SH-SY5Y (cell line): ENCODE data around the gene GPR39.

Source experiments
- GATA2 ChIP-seq: IDR thresholded peaks from 2 replicates; pipeline ENCODE4 v1.6.1; 2011; ENCODE audit warnings: mild to moderate bottlenecking, low read depth, low read length
- GATA3 ChIP-seq: IDR thresholded peaks from 2 replicates; pipeline ENCODE4 v1.6.1; 2011; ENCODE audit warnings: low read depth, mild to moderate bottlenecking, low read length, moderate library complexity

GPR39 gene

GRCh38 chr2:132420816-132421805 lies 4.5 kb downstream of the GPR39 start:
- TF ChIP-seq GATA2 (no peak), GATA3 (no peak)

- TF ChIP-seq GATA3 (no peak), GATA2 (no peak)
Measured at GRCh38 chr2:132422736-132423135, 6.1 kb downstream of the GPR39 start.

DNA sequence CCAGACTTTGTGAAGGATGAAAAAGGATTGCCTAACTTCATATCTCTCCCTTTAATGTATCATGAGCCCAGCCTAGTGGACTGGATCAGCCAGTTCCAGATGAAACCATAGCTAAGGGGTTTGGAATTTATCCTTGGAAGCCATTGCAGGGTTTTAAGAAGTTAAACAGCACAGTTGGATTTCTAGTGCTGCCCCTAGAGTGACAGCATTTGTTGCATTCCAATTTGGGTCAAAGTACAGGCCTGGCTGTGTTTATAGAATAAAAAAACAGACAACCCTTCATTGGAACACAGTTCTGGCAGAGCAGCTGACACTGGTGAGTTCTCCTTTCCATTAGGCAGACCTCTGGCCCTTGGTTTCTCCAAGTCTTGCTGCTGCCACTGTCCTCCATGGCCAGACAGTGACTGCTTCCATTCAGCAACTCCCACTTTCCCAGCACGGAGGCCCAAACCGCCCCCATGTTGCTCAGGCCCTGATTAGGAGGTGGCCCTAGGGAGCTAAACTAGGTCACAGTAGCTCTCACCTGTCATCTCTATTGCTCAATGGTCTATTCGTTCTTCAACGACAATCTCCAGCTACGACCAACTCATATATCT lies 8.0 kb downstream of the GPR39 start:
- no peak for TF ChIP-seq GATA3
- TF ChIP-seq GATA2, result no peak

GRCh38 chr2:132426033-132426432 lies 9.4 kb downstream of the GPR39 start:
- no peak for TF ChIP-seq GATA2
- no peak for TF ChIP-seq GATA3

DNA sequence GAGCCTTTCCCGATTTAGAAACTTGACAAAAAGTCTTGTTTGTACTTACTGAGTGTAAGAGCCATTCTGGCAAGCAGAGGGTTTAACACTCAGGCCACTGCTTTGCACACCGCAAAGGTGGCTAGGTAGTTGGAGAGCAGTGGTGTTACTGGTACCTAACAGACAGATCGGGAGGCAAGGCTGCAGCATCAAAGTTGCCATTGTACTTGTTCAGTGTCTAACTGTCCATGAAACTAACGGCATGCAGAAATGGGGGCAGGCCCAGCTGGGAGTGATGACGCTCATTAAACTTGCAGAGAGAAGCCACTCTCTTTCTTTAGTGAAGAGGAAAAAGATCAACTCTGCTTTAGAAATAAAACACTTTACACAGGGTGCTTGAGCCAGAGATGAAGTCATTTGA lies 10.1 kb downstream of the GPR39 start:
- TF ChIP-seq GATA2 (no peak), GATA3 (no peak)

DNA sequence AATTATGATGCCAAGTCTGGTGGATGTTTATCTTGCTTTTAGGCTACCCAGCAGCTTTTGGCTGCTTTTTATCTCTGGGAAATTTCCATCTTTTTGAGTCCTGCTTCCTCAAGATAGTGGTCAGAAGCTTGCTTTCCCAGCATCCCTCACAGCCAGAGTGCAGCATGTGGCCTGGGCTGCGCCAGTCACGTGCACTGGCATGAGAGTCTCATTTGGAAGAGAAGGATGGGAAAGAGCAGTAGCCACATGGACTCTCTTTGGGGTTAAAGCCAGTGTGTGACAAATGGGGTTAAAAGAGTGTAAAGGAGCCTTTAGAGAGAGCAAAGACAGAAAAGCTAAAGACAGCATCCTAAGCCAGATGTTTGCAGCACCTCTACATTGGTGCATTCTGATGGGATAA lies 12.7 kb downstream of the GPR39 start:
- TF ChIP-seq GATA3 (no peak), GATA2 (no peak)

GRCh38 chr2:132429941-132430573 lies 13.5 kb downstream of the GPR39 start:
- TF ChIP-seq GATA2, result no peak
- TF ChIP-seq GATA3, result no peak

GRCh38 chr2:132430895-132431294 lies 14.3 kb downstream of the GPR39 start:
- TF ChIP-seq GATA2 (no peak), GATA3 (no peak)

DNA sequence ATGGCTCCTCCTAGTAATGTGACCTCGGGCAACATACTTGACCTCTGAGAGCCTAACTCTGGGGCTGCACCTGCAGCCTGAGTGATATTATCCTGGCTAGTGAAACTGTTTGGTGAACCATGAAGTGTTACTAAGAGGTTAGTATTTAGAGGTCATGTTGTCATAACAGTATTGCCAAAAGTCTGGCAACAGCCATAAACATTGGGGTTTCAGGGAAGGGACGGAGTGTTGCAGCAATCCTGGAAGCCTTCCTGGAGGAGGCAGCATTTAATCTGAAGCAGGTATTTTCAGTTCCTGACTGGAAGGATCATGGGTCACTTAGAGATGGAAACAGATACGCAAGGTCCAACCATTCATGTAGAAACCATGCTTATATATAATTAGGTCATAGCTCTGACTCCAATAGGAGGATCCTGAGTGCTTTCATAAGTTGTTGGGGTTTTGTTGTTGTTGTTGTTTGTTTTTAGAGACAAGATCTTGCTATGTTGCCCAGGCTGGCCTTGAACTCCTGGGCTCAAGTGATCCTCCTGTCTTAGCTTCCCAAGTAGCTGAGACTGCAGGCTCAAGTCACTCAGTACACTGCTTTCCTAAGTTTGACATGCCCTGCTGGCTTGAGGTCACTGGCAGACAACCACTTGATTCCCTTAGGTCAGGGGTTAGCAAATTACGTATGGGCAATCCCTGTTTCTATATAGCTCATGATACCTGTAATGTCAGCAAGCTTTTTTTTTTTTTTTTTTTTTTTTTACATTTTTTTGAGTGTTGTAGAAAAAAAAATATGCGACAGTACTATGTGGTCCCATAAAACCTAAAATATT lies 21.5 kb downstream of the GPR39 start:
- TF ChIP-seq GATA2 (no peak), GATA3 (no peak)

- TF ChIP-seq GATA3 (no peak), GATA2 (no peak)
Measured at GRCh38 chr2:132438691-132439090, 22.1 kb downstream of the GPR39 start.

DNA sequence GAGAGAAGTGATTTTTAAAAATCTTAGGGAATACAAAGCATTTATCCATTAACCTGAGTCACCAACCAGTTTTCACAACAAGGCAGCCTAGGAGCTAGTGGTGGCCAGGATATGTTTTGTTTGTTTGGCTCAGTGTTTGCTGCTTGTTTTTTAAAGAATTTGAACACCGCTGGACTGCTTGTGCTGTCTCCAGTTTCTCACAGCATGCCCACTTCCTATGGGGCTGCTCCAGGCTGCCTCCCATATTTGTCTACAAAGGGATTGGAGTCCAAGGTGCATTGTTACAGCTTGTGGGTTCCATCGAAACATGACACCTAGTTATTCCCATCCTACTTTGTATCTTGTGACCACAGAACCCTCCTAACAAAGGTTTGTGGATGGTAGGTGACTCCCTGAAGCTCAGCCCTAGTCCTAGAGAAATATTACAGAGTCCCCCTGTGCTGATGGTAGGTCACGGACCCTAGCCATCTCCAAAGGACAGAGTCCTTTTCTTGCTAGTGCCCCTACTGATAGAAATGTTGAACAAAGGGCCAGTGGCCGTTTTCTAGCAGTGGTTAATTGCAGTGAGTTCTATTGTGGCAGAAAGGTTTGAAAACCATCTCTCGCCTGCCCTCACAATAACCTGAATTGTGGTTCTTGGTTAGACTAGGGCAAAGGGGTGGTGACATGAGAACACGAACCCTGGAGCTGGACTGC lies 23.2 kb downstream of the GPR39 start:
- TF ChIP-seq GATA2 (no peak), GATA3 (no peak)

DNA sequence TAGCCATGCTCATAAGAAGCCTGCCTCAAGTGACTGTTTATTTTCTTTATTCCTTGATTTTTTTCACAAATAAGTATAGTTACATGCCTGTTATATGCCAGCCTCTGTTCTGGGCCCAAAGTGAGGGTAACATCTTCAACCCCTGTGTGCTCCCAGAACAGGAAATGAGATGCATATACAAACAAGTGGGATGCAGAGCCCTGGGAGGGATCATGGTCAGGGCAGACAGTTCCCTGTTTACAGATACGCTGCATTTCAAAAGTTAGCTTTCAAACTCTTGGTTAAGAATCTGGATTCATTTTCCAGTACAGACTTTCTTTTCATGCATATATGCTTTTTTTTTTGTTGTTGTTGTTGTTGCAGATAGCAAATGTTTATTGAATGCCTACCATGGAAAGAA lies 24.4 kb downstream of the GPR39 start:
- TF ChIP-seq GATA2, result no peak
- no peak for TF ChIP-seq GATA3

DNA sequence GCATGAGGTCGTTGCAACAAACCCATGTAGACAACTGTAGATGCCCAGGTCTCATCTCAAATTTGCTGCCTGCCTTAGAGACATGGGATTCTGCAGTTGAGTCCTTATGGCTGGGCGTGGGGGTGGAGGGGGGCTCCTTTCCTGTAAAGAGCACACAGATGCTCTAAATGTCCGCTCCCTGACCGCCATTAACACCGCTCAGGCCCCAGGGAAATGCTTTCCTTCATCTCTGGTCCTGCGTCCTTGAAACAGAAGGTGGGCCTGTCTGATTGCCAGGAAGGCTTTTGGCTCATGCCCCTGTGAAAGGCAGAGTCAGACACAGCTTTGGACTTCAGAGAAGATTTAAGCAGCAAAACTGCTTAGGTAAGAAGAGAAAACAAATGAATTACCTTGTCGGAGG lies 25.7 kb downstream of the GPR39 start:
- TF ChIP-seq GATA2, result no peak
- TF ChIP-seq GATA3, result no peak

DNA sequence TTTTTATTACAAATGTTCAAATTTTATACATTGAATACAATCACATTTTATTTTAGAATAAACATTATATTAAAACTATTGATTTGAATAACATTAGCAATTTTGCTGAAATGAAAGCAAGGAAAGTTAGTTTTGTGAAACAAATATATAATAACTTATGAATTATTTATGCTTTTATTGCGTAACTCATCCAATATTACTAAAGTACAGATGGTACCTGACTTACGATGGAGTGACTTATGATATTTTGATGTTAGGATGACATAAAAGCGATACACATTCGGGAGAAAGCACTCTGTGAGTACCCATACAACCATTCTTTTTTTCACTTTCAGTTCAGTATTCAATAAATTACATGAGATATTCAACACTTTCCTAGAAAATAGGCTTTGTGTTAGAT lies 26.5 kb downstream of the GPR39 start:
- TF ChIP-seq GATA2, result no peak
- no peak for TF ChIP-seq GATA3
